Measurements from ENCODE around the gene CFAP74. TPM values are rescaled to one million over a fixed set of nuclear protein-coding genes. Genes with fewer than 3 reads are reported as not detected.

Gene CFAP74
- total and polyA plus RNA-seq, 2 of the 13 experiments (the other 11 are each of a cell fraction or from before 2014, with no cell fraction given) = 0.27 to 0.62 TPM

- in situ Hi-C loops (cut with HindIII; ENCODE audit: extremely low pct_ligation_motif_present, low pct_unique_long_range_greater_than_20kb) = no loop called here
- ChIA-PET CTCF (ENCODE audit: low intra/inter-chr PET ratio, low total read pairs) (no interaction called here), POLR2A (interaction anchor here (0.6 kb wide), 1 partner anchor 26 kb away, joined by 3 read pairs; no protein-coding TSS in a partner anchor)
- Histone ChIP-seq H3K9me3 (ENCODE audit: low read length) (no peaks in the 10 kb centered on the region), H3K4me2 (ENCODE audit: low read depth, low read length) (no peak overlapping the region; the same call in 1 of the 2 replicates), H3K9ac (ENCODE audit: insufficient read depth, low read depth, low read length) (no peak overlapping the region), H3K79me2 (ENCODE audit: insufficient read depth, low read length) (peaks cover 87% of the 10 kb centered on the region), H3K27me3 (ENCODE audit: control insufficient read depth in 1 of 2, insufficient read depth in 2 of 2, low read length in 2 of 2) (no peaks in the 10 kb centered on the region), H2AFZ (ENCODE audit: low read length) (no peak overlapping the region), H3K36me3 (replicated peaks in 1 of 2; ENCODE audit: control insufficient read depth in 1 of 2, insufficient read depth in 2 of 2, low read length in 2 of 2) (peaks cover 5 to 10% of the 10 kb centered on the region in 2 experiments; a peak in 4 of 5 replicates), H3K27ac (ENCODE audit: extremely low read length, insufficient read depth, low read length) (peak overlapping the region; percentile 46), H4K20me1 (ENCODE audit: insufficient read depth, low read length) (peaks cover 83% of the 10 kb centered on the region), H3K4me3 (replicated peaks in 1 of 3; ENCODE audit: insufficient read depth in 1 of 3, low read depth in 2 of 3, low read length in 3 of 3) (no peak overlapping the region), H3K4me1 (ENCODE audit: insufficient read depth, low read length) (peaks cover 75% of the 10 kb centered on the region)
- DNase-seq (ENCODE audit: low spot score) = no peak
- TF ChIP-seq RBM22 (optimal IDR thresholded peaks at IDR 0.05; ENCODE audit: low read length) (peak; percentile 61), NFE2L2 (IDR thresholded peaks at IDR 0.05; ENCODE audit: low read length) (peak; percentile 34; the same call in 1 of the 2 replicates), CBX1 (IDR thresholded peaks at IDR 0.05; ENCODE audit: low read depth) (no peak)
- FAIRE-seq = no peak
- BruUV-seq (replicated peaks) = no TSS peak
- ATAC-seq = no peak; the same call in 1 of the 3 replicates
- intact Hi-C loops (cut with micrococcal nuclease; ENCODE audit: unreplicated experiment) = no loop called here
- WGBS (ENCODE audit: low lambda C conversion rate) = 54% methylated on average over 4 of the region's 4 CpGs
These were observed 120.3 kb downstream of the CFAP74 start for GRCh38 chr1:1883092-1883873.

GRCh38 chr1:1881727-1882126 is 121.9 kb downstream of the CFAP74 start:
- H3K4me3 ChIP-seq (replicated peaks in 1 of 3; ENCODE audit: insufficient read depth in 1 of 3, low read depth in 2 of 3, low read length in 3 of 3) = peak overlapping the region in 1 of 3 experiments; percentile 1; a peak in 1 of 6 replicates
- no TSS peak for BruUV-seq (replicated peaks)
- H3K4me2 ChIP-seq (ENCODE audit: low read depth, low read length) = peak overlapping the region; percentile 34
- ATAC-seq (peak; percentile 78), FAIRE-seq (no peak), DNase-seq (ENCODE audit: low spot score) (no peak)
- intact Hi-C loops (cut with micrococcal nuclease; ENCODE audit: unreplicated experiment) = no loop called here
- H3K27me3 ChIP-seq (ENCODE audit: control insufficient read depth in 1 of 2, insufficient read depth in 2 of 2, low read length in 2 of 2) = no peaks in the 10 kb centered on the region
- no peaks in the 10 kb centered on the region for H3K9me3 ChIP-seq (ENCODE audit: low read length)
- peaks cover 8 to 10% of the 10 kb centered on the region in 2 experiments for H3K36me3 ChIP-seq (replicated peaks in 1 of 2; ENCODE audit: control insufficient read depth in 1 of 2, insufficient read depth in 2 of 2, low read length in 2 of 2)
- 49% methylated on average over 6 of the region's 6 CpGs for WGBS (ENCODE audit: low lambda C conversion rate)
- peaks cover 79% of the 10 kb centered on the region for H4K20me1 ChIP-seq (ENCODE audit: insufficient read depth, low read length)
- ChIA-PET CTCF (ENCODE audit: low intra/inter-chr PET ratio, low total read pairs) (no interaction called here), POLR2A (interaction anchor here (1.8 kb wide), 1 partner anchor 10 kb away, joined by 6 read pairs; no protein-coding TSS in a partner anchor)
- H3K9ac ChIP-seq (ENCODE audit: insufficient read depth, low read depth, low read length) = no peak overlapping the region
- no peak overlapping the region for H2AFZ ChIP-seq (ENCODE audit: low read length)
- peaks cover 82% of the 10 kb centered on the region for H3K79me2 ChIP-seq (ENCODE audit: insufficient read depth, low read length)
- peak overlapping the region; percentile 52 for H3K27ac ChIP-seq (ENCODE audit: extremely low read length, insufficient read depth, low read length)
- in situ Hi-C loops (cut with HindIII; ENCODE audit: extremely low pct_ligation_motif_present, low pct_unique_long_range_greater_than_20kb) = no loop called here
- H3K4me1 ChIP-seq (ENCODE audit: insufficient read depth, low read length) = peaks cover 67% of the 10 kb centered on the region
- TF ChIP-seq CREM (IDR thresholded peaks at IDR 0.05) = no peak
- no peak for TF ChIP-seq CREM (CRISPR knock-in tag; IDR thresholded peaks at IDR 0.05)
- TF ChIP-seq HNF4A (CRISPR knock-in tag; IDR thresholded peaks at IDR 0.05) = peak; percentile 46
- TF ChIP-seq TFE3 (CRISPR knock-in tag; IDR thresholded peaks at IDR 0.05) = no peak
- no peak for TF ChIP-seq MLLT10 (CRISPR knock-in tag; IDR thresholded peaks at IDR 0.05)
- TF ChIP-seq ZNF574 (CRISPR knock-in tag; IDR thresholded peaks at IDR 0.05) = no peak
- TF ChIP-seq SP5 (CRISPR knock-in tag; IDR thresholded peaks at IDR 0.05; ENCODE audit: borderline replicate concordance, low read depth) = no peak
- no peak for TF ChIP-seq MIER2 (CRISPR knock-in tag; IDR thresholded peaks at IDR 0.05)
- TF ChIP-seq HNRNPK (IDR thresholded peaks at IDR 0.05; ENCODE audit: low read depth, low read length, poor library complexity, severe bottlenecking) = no peak
- TF ChIP-seq SRF (IDR thresholded peaks at IDR 0.05; ENCODE audit: low read depth, low read length) = no peak

Measured in HepG2 (cell line).